HG03039 (cell line): ENCODE results near the gene CCDC92B.
"Not testable (repeated sequence)": the region's sequence is repeated elsewhere in the genome, so short reads cannot be mapped to it uniquely, and the experiment has no call there.

ENCODE experiments used
- ATAC-seq: cut with Tn5 transposase; IDR thresholded peaks from one replicate; pipeline ENCODE4 v1.9.1; 2021; ENCODE audit warnings: mild to moderate bottlenecking, moderate library complexity; ENCODE audit not compliant: unreplicated experiment

The CCDC92B gene

GRCh38 chr17:2749058-2749783 is at the start of gene CCDC92B:
Gene CCDC92B, minus strand, starts transcription at chr17:2749652. Its CDS starts 14,507 bp downstream, at chr17:2735145.
- ATAC-seq, result no peak

GRCh38 chr17:2798678-2799077 is 49.2 kb upstream of the CCDC92B start:
- ATAC-seq, result no peak

- no peak for ATAC-seq
These were observed 48.7 kb upstream of the CCDC92B start for GRCh38 chr17:2798188-2798587.

GRCh38 chr17:2797637-2798036 is 48.2 kb upstream of the CCDC92B start:
- no peak for ATAC-seq

- no peak for ATAC-seq
These were observed 47.8 kb upstream of the CCDC92B start for GRCh38 chr17:2797226-2797625.

GRCh38 chr17:2796164-2797125 is 47.0 kb upstream of the CCDC92B start, which contains the start of gene RAP1GAP2:
Gene RAP1GAP2, plus strand, starts transcription at chr17:2796438. Its CDS starts 90 bp downstream, at chr17:2796528.
- no peak for ATAC-seq

GRCh38 chr17:2795441-2796163 is 46.1 kb upstream of the CCDC92B start:
- ATAC-seq, result no peak

GRCh38 chr17:2794111-2794803 is 44.8 kb upstream of the CCDC92B start:
- ATAC-seq, result no peak

- no peak for ATAC-seq
These were observed 43.1 kb upstream of the CCDC92B start for GRCh38 chr17:2792366-2793169.

GRCh38 chr17:2789700-2790099 is 40.2 kb upstream of the CCDC92B start:
- no peak for ATAC-seq

- ATAC-seq, result no peak
These were observed 36.9 kb upstream of the CCDC92B start for GRCh38 chr17:2786176-2786881.

GRCh38 chr17:2785376-2785775 is 35.9 kb upstream of the CCDC92B start:
- not testable (repeated sequence) for ATAC-seq

- no peak for ATAC-seq
These were observed 35.4 kb upstream of the CCDC92B start for GRCh38 chr17:2784864-2785263.

GRCh38 chr17:2783310-2784030 is 34.0 kb upstream of the CCDC92B start:
- no peak for ATAC-seq

GRCh38 chr17:2782055-2782454 is 32.6 kb upstream of the CCDC92B start:
- ATAC-seq, result no peak

GRCh38 chr17:2781598-2781997 is 32.1 kb upstream of the CCDC92B start:
- ATAC-seq, result not testable (repeated sequence)

GRCh38 chr17:2780931-2781454 is 31.5 kb upstream of the CCDC92B start:
- ATAC-seq, result no peak

GRCh38 chr17:2780256-2780655 is 30.8 kb upstream of the CCDC92B start:
- no peak for ATAC-seq
